ENCODE measurements around the gene ARSI. TPM values are rescaled to one million over a fixed set of nuclear protein-coding genes. Genes with fewer than 3 reads are reported as not detected.

Gene ARSI
- total and polyA plus RNA-seq, 2 of the 13 experiments (the other 11 are each of a cell fraction or from before 2014, with no cell fraction given) = 4.2 to 33.9 TPM

DNA sequence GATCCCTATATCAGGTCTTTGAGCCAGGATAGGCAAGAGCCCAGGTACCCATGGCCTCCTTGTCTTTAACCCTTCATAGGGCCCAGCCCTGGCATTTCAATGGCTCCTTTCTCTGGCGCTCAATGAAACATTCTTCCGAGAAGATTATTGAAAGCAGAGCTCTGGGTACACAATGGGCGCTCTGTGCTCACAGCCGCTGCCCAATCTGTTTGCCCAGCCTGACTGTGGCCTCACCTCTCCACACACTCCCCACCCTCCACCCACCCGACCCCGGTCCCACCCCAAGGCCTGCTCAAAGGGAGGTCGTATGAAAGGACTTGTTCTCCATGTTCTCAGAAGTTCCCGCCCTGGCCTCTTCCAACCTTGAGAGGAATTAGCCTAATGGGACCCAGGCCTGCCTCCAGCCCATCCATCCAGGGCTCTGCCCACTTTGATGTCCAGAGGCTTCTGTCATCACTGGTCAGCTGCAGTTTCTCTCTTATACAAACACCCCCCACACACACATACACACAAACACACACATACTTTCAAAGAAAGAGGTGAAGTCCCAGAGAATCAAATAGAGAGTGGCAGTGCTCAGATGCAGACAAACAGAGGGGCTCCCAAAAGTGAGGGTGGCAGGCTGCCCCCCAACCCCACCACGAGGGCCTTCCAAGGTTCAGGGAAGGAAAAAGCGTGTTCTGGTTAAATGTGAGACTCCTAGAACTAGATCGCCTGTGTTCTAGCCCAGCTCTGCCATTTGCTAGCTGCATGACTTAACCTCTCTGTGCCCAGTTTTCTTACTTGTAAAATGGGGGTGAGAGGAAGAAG, 5.1 kb upstream of the ARSI start (continued):
- TF ChIP-seq HIC2 (CRISPR knock-in tag; IDR thresholded peaks at IDR 0.05; ENCODE audit: low read depth) = peak; percentile 69; the same call in 1 of the 2 replicates
- peak; percentile 57 for TF ChIP-seq ATF1 (CRISPR knock-in tag; IDR thresholded peaks at IDR 0.05)
- TF ChIP-seq ZMYM4 (CRISPR knock-in tag; IDR thresholded peaks at IDR 0.05) = no peak
- TF ChIP-seq ZNF276 (CRISPR knock-in tag; IDR thresholded peaks at IDR 0.05; ENCODE audit: low read depth) = no peak
- TF ChIP-seq ZNF296 (CRISPR knock-in tag; conservative IDR thresholded peaks at IDR 0.05) = peak; percentile 89; the same call in 1 of the 2 replicates
- TF ChIP-seq SOX6 (IDR thresholded peaks at IDR 0.05) = no peak
- TF ChIP-seq SOX6 (CRISPR knock-in tag; IDR thresholded peaks at IDR 0.05) = peak; percentile 19
- TF ChIP-seq RARA (CRISPR knock-in tag; IDR thresholded peaks at IDR 0.05) = peak; percentile 46
- TF ChIP-seq THAP11 (CRISPR knock-in tag; IDR thresholded peaks at IDR 0.05) = 0 out of 2 replicates have a peak, but pooled peaks have one; percentile 13
- TF ChIP-seq FOSL1 (CRISPR knock-in tag; IDR thresholded peaks at IDR 0.05; ENCODE audit: borderline replicate concordance) = no peak
- peak; percentile 89 for TF ChIP-seq CREM (IDR thresholded peaks at IDR 0.05)
- TF ChIP-seq CREM (CRISPR knock-in tag; IDR thresholded peaks at IDR 0.05) = no peak
- TF ChIP-seq, protein P1, sequence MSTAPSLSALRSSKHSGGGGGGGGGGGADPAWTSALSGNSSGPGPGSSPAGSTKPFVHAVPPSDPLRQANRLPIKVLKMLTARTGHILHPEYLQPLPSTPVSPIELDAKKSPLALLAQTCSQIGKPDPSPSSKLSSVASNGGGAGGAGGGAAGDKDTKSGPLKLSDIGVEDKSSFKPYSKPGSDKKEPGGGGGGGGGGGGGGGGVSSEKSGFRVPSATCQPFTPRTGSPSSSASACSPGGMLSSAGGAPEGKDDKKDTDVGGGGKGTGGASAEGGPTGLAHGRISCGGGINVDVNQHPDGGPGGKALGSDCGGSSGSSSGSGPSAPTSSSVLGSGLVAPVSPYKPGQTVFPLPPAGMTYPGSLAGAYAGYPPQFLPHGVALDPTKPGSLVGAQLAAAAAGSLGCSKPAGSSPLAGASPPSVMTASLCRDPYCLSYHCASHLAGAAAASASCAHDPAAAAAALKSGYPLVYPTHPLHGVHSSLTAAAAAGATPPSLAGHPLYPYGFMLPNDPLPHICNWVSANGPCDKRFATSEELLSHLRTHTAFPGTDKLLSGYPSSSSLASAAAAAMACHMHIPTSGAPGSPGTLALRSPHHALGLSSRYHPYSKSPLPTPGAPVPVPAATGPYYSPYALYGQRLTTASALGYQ (CRISPR knock-in tag; IDR thresholded peaks at IDR 0.05) = peak; percentile 76
- peak; percentile 27 for TF ChIP-seq MAX (IDR thresholded peaks at IDR 0.05)
- TF ChIP-seq EHMT2 (IDR thresholded peaks at IDR 0.05; ENCODE audit: borderline replicate concordance, low read depth, low read length) = peak; percentile 57; the same call in 1 of the 2 replicates
- TF ChIP-seq MEIS2 (CRISPR knock-in tag; IDR thresholded peaks at IDR 0.05) = peak; percentile 34; the same call in 1 of the 2 replicates
- peak; percentile 11; the same call in 1 of the 2 replicates for TF ChIP-seq ZNF331 (CRISPR knock-in tag; IDR thresholded peaks at IDR 0.05)
- 0 out of 2 replicates have a peak, but pooled peaks have one; percentile 36 for TF ChIP-seq DMAP1 (CRISPR knock-in tag; IDR thresholded peaks at IDR 0.05)
- no peak for TF ChIP-seq HNF1A (IDR thresholded peaks at IDR 0.05; ENCODE audit: low read depth)
- peak; percentile 60; the same call in 1 of the 2 replicates for TF ChIP-seq HNF1A (CRISPR knock-in tag; IDR thresholded peaks at IDR 0.05; ENCODE audit: borderline replicate concordance)
- peak; percentile 44; the same call in 1 of the 2 replicates for TF ChIP-seq NCOR1 (IDR thresholded peaks at IDR 0.05; ENCODE audit: borderline replicate concordance, low read length)
